Activated CD4-positive, alpha-beta T cell treated with anti-CD3 and anti-CD28 coated beads, Interleukin-2, amount 10 ng/mL, durations not matched to agents 24 days and 14 days (primary cell): Measurements from ENCODE around the gene PISD. TPM values are rescaled to one million over a fixed set of nuclear protein-coding genes. Genes with fewer than 3 reads are reported as not detected.
"Not testable (repeated sequence)": the region's sequence is repeated elsewhere in the genome, so short reads cannot be mapped to it uniquely, and the experiment has no call there.

Source experiments
- DNase-seq: peaks from one replicate; pipeline ENCODE4 v3.0.0; 2022
- H3K27ac Mint-ChIP-seq: one replicate; pipeline ENCODE4 v1.8.0; 2022; ENCODE audit warnings: mild to moderate bottlenecking, mixed read lengths
- H3K27me3 Mint-ChIP-seq: one replicate; pipeline ENCODE4 v1.8.0; 2022; ENCODE audit warnings: mixed read lengths
- H3K36me3 Mint-ChIP-seq: one replicate; pipeline ENCODE4 v1.8.0; 2022; ENCODE audit warnings: low read depth, mild to moderate bottlenecking, mixed read lengths
- H3K4me1 Mint-ChIP-seq: one replicate; pipeline ENCODE4 v1.8.0; 2021; ENCODE audit warnings: mixed read lengths
- H3K4me3 Mint-ChIP-seq: one replicate; pipeline ENCODE4 v1.8.0; 2022; ENCODE audit warnings: mild to moderate bottlenecking, moderate library complexity, mixed read lengths
- H3K9me3 Mint-ChIP-seq: one replicate; pipeline ENCODE4 v1.8.0; 2021; ENCODE audit warnings: mixed read lengths
- intact Hi-C: fragments of 100-400 bp; cut with micrococcal nuclease; formaldehyde crosslinking; loops from one replicate; pipeline ENCODE4 v1.15.1; 2023
- total RNA-seq: library from RNA; stranded (reverse); gene quantifications from 2 replicates; pipeline ENCODE4 v1.2.3, GENCODE V29; 2022

The PISD gene
- total RNA-seq, 1 donor from 2014 or later: 52.1 TPM

- H3K9me3 Mint-ChIP-seq: no peaks in the 10 kb centered on the region
- intact Hi-C loops: no loop called here
- H3K27ac Mint-ChIP-seq: peak overlapping the region; percentile 82
- peaks cover 1% of the 10 kb centered on the region for H3K36me3 Mint-ChIP-seq
- no peaks in the 10 kb centered on the region for H3K27me3 Mint-ChIP-seq
- peak; percentile 98 for DNase-seq
- H3K4me3 Mint-ChIP-seq: peak overlapping the region; percentile 85
- H3K4me1 Mint-ChIP-seq: peaks cover 12% of the 10 kb centered on the region
Observed at GRCh38 chr22:31676700-31677099, 14.7 kb upstream of the PISD start.

DNA sequence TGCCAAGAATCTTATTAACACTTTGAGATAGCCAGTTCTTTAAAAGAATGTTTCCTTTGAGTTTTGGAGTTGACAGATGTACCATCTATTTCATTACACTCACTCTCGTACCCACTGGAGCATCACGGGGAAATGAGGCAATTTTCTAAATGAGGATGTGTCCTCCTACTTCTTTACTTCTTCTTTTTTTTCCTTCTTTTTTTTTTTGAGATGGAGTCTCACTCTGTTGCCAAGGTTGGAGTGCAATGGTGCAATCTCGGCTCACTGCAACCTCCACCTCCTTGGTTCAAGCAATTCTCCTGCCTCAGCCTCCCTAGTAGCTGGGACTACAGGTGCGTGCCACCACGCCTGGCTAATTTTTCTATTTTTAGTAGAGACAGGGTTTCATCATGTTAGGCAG, 12.2 kb upstream of the PISD start:
- intact Hi-C loops, H3K9me3 Mint-ChIP-seq, H3K36me3 Mint-ChIP-seq, H3K4me1 Mint-ChIP-seq, DNase-seq, H3K27me3 Mint-ChIP-seq, H3K27ac Mint-ChIP-seq, H3K4me3 Mint-ChIP-seq: not testable (repeated sequence)

DNA sequence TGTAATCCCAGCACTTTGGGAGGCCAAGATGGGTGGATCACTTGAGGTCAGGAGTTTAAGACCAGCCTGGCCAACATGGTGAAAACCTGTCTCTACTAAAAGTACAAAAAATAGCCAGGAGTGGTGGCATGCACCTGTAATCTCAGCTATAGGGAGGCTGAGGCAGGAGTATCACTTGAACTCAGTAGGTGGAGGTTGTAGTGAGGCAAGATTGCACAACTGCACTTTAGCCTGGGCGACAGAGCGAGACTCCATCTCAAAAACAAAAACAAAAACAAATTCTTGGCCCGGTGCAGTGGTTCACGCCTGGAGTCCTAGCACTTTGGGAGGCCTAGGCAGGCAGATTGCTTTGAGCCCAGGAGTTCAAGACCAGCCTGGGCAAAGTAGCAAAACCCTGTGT, 6.8 kb upstream of the PISD start:
- H3K27me3 Mint-ChIP-seq, H3K4me3 Mint-ChIP-seq, DNase-seq, H3K4me1 Mint-ChIP-seq, intact Hi-C loops, H3K9me3 Mint-ChIP-seq, H3K36me3 Mint-ChIP-seq, H3K27ac Mint-ChIP-seq: not testable (repeated sequence)

- peaks cover 27% of the 10 kb centered on the region for H3K4me1 Mint-ChIP-seq
- H3K9me3 Mint-ChIP-seq: no peaks in the 10 kb centered on the region
Observed at GRCh38 chr22:31662668-31663037, 638 bp upstream of the PISD start.

GRCh38 chr22:31660860-31661341, 1.1 kb downstream of the PISD start:
- H3K27me3 Mint-ChIP-seq, intact Hi-C loops, H3K9me3 Mint-ChIP-seq: not testable (repeated sequence)
- peaks cover 27% of the 10 kb centered on the region for H3K4me1 Mint-ChIP-seq
- peak; percentile 67 for DNase-seq
- H3K4me3 Mint-ChIP-seq: peak overlapping the region; percentile 98
- H3K36me3 Mint-ChIP-seq: peaks cover 11% of the 10 kb centered on the region
- peak overlapping the region; percentile 100 for H3K27ac Mint-ChIP-seq

More at GRCh38 chr22:31662668-31663037, 638 bp upstream of the PISD start:
- Mint-ChIP-seq H3K27me3 (peaks cover 4% of the 10 kb centered on the region), H3K27ac (peak overlapping the region; percentile 100), H3K36me3 (peaks cover 9% of the 10 kb centered on the region), H3K4me3 (peak overlapping the region; percentile 98)
- DNase-seq: no peak
- intact Hi-C loops: loop anchor here (1.0 to 2.0 kb wide), 5 partner anchors 16 to 812 kb away; partner anchors contain the start of genes FBXO7 and YWHAH

GRCh38 chr22:31659246-31659645, 2.8 kb downstream of the PISD start:
- Mint-ChIP-seq H3K36me3 (peaks cover 11% of the 10 kb centered on the region), H3K27ac (no peak overlapping the region), H3K4me3 (no peak overlapping the region), H3K27me3 (peaks cover 4% of the 10 kb centered on the region), H3K9me3 (no peaks in the 10 kb centered on the region), H3K4me1 (peaks cover 24% of the 10 kb centered on the region)
- intact Hi-C loops: no loop called here
- DNase-seq: no peak

DNA sequence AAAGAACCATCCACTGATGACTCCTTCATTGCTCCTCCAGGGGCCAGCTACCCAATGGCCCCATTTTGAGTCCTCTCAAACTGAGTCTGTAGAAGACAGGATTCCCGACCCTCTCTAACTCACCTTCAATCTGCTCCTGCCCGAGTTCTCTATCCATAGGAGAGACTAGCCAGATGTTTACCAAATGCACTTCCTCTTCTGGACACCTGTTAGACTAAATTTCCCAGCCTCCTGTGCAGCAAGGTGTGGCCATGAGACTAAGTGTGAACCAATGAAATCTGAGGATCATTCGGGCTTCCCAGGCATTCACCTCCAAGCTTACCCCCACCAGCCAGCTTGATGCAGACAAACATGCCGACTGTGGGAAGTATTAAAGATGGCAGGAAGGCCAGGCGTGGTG, 7.6 kb downstream of the PISD start:
- peaks cover 16% of the 10 kb centered on the region for H3K4me1 Mint-ChIP-seq
- H3K4me3 Mint-ChIP-seq: no peak overlapping the region
- H3K27ac Mint-ChIP-seq: no peak overlapping the region

DNA sequence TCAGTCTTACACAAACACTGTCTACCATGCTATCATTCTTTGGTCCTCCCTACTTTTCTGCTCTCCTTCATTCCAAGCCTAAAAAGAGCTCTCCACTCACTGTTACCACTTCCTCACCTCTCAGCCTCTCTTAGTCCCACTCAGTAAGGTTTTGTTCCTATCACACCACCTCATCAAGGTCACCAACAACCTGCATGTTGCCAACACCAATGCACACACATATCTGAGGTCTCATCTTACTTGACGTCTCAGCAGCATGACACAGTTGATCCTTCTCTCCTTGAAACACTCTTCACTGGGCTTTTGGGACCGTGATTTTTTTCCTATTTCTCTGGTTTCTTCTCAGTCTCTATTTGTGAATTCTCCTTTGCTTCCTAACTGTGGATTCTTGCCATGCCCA, 8.1 kb downstream of the PISD start:
- Mint-ChIP-seq H3K36me3 (peaks cover 13% of the 10 kb centered on the region), H3K4me1 (peaks cover 16% of the 10 kb centered on the region), H3K4me3 (no peak overlapping the region), H3K27ac (peak overlapping the region; percentile 52), H3K9me3 (no peaks in the 10 kb centered on the region), H3K27me3 (no peaks in the 10 kb centered on the region)
- intact Hi-C loops: no loop called here
- no peak for DNase-seq

More for the DNA sequence above, 7.6 kb downstream of the PISD start:
- H3K27me3 Mint-ChIP-seq: no peaks in the 10 kb centered on the region
- intact Hi-C loops: no loop called here
- DNase-seq: no peak
- peaks cover 9% of the 10 kb centered on the region for H3K36me3 Mint-ChIP-seq
- no peaks in the 10 kb centered on the region for H3K9me3 Mint-ChIP-seq

DNA sequence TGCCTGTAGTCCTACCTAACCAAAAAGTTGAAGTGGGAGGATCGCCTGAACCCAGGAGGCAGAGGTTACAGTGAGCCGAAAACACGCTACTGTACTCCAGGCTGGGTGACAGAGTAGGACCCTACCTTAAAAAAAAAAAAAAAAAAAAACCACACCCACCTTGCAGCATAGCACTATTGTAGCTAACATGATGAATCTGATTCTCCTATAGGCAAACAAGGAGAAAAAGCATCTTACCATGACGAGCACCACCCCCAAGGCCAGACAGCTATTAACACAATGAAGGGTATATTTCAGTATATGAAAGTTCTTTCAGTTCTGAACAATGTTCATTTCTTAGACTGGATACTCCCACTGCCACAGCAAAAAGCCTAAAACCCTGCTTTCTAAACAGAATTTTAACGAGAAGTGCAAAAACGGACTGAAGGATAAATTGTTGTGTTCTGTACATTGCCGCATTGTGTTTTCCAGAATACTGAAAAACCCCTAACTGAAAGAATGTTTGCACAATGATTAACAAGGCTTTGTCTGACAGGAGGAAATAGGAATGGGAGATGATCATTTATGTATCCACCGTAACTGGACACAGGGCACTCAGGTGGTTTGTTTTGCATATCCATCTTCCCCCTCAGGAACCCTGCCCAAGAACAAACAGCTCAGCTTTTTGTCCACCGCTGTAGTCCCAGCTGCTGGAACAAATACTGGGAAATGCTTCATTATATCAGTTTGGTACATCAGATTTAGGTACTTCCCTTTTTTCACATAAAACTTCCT, 8.9 kb downstream of the PISD start:
- no peaks in the 10 kb centered on the region for H3K9me3 Mint-ChIP-seq
- no peaks in the 10 kb centered on the region for H3K27me3 Mint-ChIP-seq
- intact Hi-C loops: no loop called here

GRCh38 chr22:31652088-31652487, 9.9 kb downstream of the PISD start:
- no peaks in the 10 kb centered on the region for H3K9me3 Mint-ChIP-seq
- peaks cover 21% of the 10 kb centered on the region for H3K4me1 Mint-ChIP-seq
- H3K27ac Mint-ChIP-seq: no peak overlapping the region
- H3K27me3 Mint-ChIP-seq: no peaks in the 10 kb centered on the region
- H3K36me3 Mint-ChIP-seq: peaks cover 23% of the 10 kb centered on the region
- no peak overlapping the region for H3K4me3 Mint-ChIP-seq
- intact Hi-C loops: no loop called here
- DNase-seq: no peak

More for the DNA sequence above, 8.9 kb downstream of the PISD start:
- peaks cover 19% of the 10 kb centered on the region for H3K36me3 Mint-ChIP-seq
- H3K27ac Mint-ChIP-seq: no peak overlapping the region
- peaks cover 16% of the 10 kb centered on the region for H3K4me1 Mint-ChIP-seq
- no peak overlapping the region for H3K4me3 Mint-ChIP-seq
- no peak for DNase-seq

DNA sequence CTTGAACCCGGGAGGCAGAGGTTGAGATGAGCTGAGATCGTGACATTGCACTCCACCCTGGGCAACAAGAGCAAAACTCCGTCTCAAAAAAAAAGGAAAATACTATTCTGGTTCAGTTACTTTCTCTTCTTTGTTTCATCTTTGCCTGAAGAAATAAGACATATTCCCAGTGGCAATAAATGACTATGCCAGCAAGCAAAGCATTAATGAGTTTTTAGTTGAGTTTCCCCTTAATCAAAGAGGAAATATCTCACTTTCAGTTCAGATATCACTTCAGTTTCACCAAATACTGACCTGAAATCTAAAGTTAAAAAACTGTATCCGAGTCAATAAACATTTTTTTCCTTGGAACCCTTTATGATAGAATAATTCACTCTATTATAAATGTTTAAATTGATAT, 10.4 kb downstream of the PISD start:
- no peak for DNase-seq
- intact Hi-C loops: no loop called here
- peaks cover 25% of the 10 kb centered on the region for H3K4me1 Mint-ChIP-seq
- H3K36me3 Mint-ChIP-seq: peaks cover 25% of the 10 kb centered on the region
- no peaks in the 10 kb centered on the region for H3K9me3 Mint-ChIP-seq
- H3K27ac Mint-ChIP-seq: no peak overlapping the region
- H3K27me3 Mint-ChIP-seq: no peaks in the 10 kb centered on the region
- no peak overlapping the region for H3K4me3 Mint-ChIP-seq

GRCh38 chr22:31650391-31650790, 11.6 kb downstream of the PISD start:
- DNase-seq: no peak
- H3K36me3 Mint-ChIP-seq: peaks cover 31% of the 10 kb centered on the region

GRCh38 chr22:31647523-31648320, 14.3 kb downstream of the PISD start:
- H3K9me3 Mint-ChIP-seq: no peaks in the 10 kb centered on the region
- no peaks in the 10 kb centered on the region for H3K27me3 Mint-ChIP-seq
- H3K4me1 Mint-ChIP-seq: peaks cover 23% of the 10 kb centered on the region
- H3K4me3 Mint-ChIP-seq: no peak overlapping the region
- intact Hi-C loops: no loop called here
- H3K36me3 Mint-ChIP-seq: peaks cover 36% of the 10 kb centered on the region
- no peak for DNase-seq
- peak overlapping the region; percentile 72 for H3K27ac Mint-ChIP-seq

More at GRCh38 chr22:31650391-31650790, 11.6 kb downstream of the PISD start:
- intact Hi-C loops: no loop called here
- no peak overlapping the region for H3K4me3 Mint-ChIP-seq
- no peaks in the 10 kb centered on the region for H3K27me3 Mint-ChIP-seq
- no peaks in the 10 kb centered on the region for H3K9me3 Mint-ChIP-seq
- H3K27ac Mint-ChIP-seq: no peak overlapping the region
- peaks cover 31% of the 10 kb centered on the region for H3K4me1 Mint-ChIP-seq

DNA sequence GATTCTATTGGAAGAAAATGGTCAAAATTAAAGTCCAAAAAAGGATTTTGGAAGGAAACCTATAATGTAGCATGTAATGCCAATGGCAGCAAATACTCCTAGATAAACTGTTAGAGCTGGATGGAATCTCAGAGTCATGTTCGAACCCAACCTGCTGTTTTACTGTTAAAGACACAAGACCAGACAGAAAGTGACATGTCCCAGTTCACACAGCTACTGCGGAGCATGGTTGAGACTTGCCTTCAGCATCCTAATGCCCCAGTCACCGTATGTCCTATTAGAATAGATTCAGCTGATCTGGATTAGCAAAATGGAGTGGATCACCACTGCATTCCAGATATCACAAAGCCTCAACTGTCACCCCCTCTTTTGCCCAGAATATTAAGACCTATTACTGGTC, 14.9 kb downstream of the PISD start:
- no peak for DNase-seq
- intact Hi-C loops: no loop called here
- H3K36me3 Mint-ChIP-seq: peaks cover 36% of the 10 kb centered on the region
- H3K4me3 Mint-ChIP-seq: no peak overlapping the region
- H3K27me3 Mint-ChIP-seq: no peaks in the 10 kb centered on the region
- peak overlapping the region; percentile 72 for H3K27ac Mint-ChIP-seq
- no peaks in the 10 kb centered on the region for H3K9me3 Mint-ChIP-seq
- H3K4me1 Mint-ChIP-seq: peaks cover 22% of the 10 kb centered on the region
